T-helper 1 cell treated with Interleukin-12 subunit alpha and Interleukin-12 subunit beta and Interleukin-4 antibody, amounts not matched to agents 30 ng/mL and 1 ng/mL, for 36 hours (primary cell): Measurements from ENCODE around the gene TGFBR3. TPM values are rescaled to one million over a fixed set of nuclear protein-coding genes. Genes with fewer than 3 reads are reported as not detected.

ENCODE experiments used
- total RNA-seq: library from RNA; stranded (reverse); gene quantifications from 2 replicates; pipeline ENCODE4 v1.2.3, GENCODE V29; 2022

TGFBR3 gene
- total RNA-seq, 1 donor from 2014 or later: 12.9 TPM

Other genes starting within 250 kb of the TGFBR3 start
- gene BRDT, start 63.2 kb upstream of the TGFBR3 start, total RNA-seq: 0.25 TPM in 1 of 2 replicates, not detected in the other
- gene EPHX4, start 143.8 kb upstream of the TGFBR3 start, total RNA-seq: 0.24 and 0.29 TPM in 2 replicates
- not detected in 2 replicates for gene SETSIP, start 189.3 kb upstream of the TGFBR3 start, total RNA-seq
- gene BTBD8, start 194.2 kb upstream of the TGFBR3 start, total RNA-seq: 0.93 and 1.4 TPM in 2 replicates